Kidney epithelial cell (primary cell): ENCODE data around the gene HDAC1. TPM values are rescaled to one million over a fixed set of nuclear protein-coding genes. Genes with fewer than 3 reads are reported as not detected.
"Not testable (repeated sequence)": the region's sequence is repeated elsewhere in the genome, so short reads cannot be mapped to it uniquely, and the experiment has no call there.

ENCODE experiments used
- DNase-seq: peaks from one replicate; pipeline ENCODE4 v3.0.0-alpha.2; 2010; ENCODE audit warnings: low read depth
- H3K27me3 ChIP-seq: 2 replicates; pipeline ENCODE4 v1.6.0; 2011; ENCODE audit warnings: low read length; ENCODE audit not compliant: control insufficient read depth, insufficient read depth
- H3K36me3 ChIP-seq: 2 replicates; pipeline ENCODE4 v1.5.1; 2011; ENCODE audit warnings: low read length; ENCODE audit not compliant: control insufficient read depth, insufficient read depth
- H3K4me3 ChIP-seq: 2 replicates; pipeline ENCODE4 v1.5.1; 2011; ENCODE audit warnings: low read depth, mild to moderate bottlenecking, control low read depth, low read length
- total RNA-seq: library from RNA; depleted of rRNA; stranded (reverse); fragments of >200 nt; gene quantifications from 2 replicates; pipeline ENCODE4 v1.2.3, GENCODE V29; 2015
- TF ChIP-seq, protein P1 (sequence below): IDR thresholded peaks from 2 replicates; pipeline ENCODE4 v1.5.1; 2011; ENCODE audit warnings: mild to moderate bottlenecking, moderate library complexity, low read length, control low read depth, inconsistent platforms; ENCODE audit not compliant: insufficient read depth, poor library complexity, severe bottlenecking

Gene HDAC1
- total RNA-seq, 1 donor from 2014 or later = 85.7 TPM

GRCh38 chr1:32353431-32353830 is 61.5 kb downstream of the HDAC1 start:
- H3K27me3 ChIP-seq = no peaks in the 10 kb centered on the region
- DNase-seq = no peak

DNA sequence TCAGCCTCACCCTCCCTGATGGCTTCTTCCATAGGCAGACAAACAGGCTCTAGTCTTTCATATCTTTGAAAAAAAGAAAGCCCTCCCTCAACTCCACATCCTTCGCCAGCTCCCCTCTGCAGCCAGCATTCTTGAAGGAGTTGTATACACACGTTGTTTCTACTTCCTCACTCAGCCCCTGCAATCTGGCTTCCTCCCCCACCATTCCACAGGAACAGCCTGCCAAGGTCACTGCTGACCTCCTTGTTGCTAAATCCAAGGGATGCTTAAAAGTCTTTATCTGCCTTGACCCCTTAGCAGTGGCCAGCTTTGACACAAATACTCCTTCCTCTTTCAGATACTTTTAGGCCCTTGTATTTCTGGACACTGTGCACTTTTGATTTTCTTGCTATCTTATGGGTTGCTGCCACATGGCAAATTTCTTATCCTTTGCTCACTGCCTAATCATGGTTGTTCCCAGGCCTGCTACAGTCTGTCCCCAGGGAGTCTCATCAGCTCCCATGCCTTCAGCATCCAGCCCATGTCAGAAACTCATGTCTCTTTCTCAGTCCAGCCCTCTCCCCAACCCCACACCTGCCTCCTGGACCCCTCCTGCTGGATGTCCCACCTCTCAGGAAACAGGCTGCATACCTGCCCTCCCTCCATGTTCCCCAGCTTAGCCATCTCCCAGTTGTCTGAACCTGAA is 62.1 kb downstream of the HDAC1 start:
- TF ChIP-seq, protein P1, sequence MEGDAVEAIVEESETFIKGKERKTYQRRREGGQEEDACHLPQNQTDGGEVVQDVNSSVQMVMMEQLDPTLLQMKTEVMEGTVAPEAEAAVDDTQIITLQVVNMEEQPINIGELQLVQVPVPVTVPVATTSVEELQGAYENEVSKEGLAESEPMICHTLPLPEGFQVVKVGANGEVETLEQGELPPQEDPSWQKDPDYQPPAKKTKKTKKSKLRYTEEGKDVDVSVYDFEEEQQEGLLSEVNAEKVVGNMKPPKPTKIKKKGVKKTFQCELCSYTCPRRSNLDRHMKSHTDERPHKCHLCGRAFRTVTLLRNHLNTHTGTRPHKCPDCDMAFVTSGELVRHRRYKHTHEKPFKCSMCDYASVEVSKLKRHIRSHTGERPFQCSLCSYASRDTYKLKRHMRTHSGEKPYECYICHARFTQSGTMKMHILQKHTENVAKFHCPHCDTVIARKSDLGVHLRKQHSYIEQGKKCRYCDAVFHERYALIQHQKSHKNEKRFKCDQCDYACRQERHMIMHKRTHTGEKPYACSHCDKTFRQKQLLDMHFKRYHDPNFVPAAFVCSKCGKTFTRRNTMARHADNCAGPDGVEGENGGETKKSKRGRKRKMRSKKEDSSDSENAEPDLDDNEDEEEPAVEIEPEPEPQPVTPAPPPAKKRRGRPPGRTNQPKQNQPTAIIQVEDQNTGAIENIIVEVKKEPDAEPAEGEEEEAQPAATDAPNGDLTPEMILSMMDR = no peak
- Histone ChIP-seq H3K4me3 (no peak overlapping the region), H3K27me3 (no peaks in the 10 kb centered on the region), H3K36me3 (no peaks in the 10 kb centered on the region)
- DNase-seq = no peak

More at GRCh38 chr1:32353431-32353830, 61.5 kb downstream of the HDAC1 start:
- Histone ChIP-seq H3K4me3 (no peak overlapping the region), H3K36me3 (no peaks in the 10 kb centered on the region)
- TF ChIP-seq, protein P1 = no peak

GRCh38 chr1:32355778-32356177 is 63.9 kb downstream of the HDAC1 start:
- not testable (repeated sequence) for H3K36me3 ChIP-seq

GRCh38 chr1:32356478-32356877 is 64.6 kb downstream of the HDAC1 start:
- TF ChIP-seq, protein P1 = no peak
- Histone ChIP-seq H3K4me3 (no peak overlapping the region), H3K36me3 (no peaks in the 10 kb centered on the region), H3K27me3 (no peaks in the 10 kb centered on the region)
- DNase-seq = no peak

More at GRCh38 chr1:32355778-32356177, 63.9 kb downstream of the HDAC1 start:
- DNase-seq, H3K4me3 ChIP-seq, H3K27me3 ChIP-seq: not testable (repeated sequence)

DNA sequence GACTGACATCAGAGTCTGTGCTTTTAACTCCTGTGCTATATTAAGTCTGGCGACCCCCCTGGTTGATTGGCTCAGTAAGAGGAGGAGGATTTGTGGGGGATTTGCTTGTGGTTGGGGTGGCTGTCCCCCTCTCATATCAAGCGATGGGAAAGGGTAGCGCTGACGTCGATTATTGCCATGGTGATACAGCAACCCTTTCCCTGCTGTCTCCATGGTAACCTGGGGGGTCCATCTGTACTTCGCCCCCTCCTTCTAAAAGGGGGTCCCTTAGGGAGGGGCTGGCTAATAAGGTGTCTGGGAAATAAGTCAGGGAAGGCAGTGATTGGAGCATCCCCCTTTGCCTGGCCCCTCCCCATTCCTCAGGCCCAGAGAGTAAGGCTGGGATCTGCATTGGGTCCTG is 65.7 kb downstream of the HDAC1 start:
- no peak overlapping the region for H3K4me3 ChIP-seq
- TF ChIP-seq, protein P1 = no peak
- H3K27me3 ChIP-seq = no peaks in the 10 kb centered on the region
- no peaks in the 10 kb centered on the region for H3K36me3 ChIP-seq
- DNase-seq = no peak

- no peak overlapping the region for H3K4me3 ChIP-seq
- no peaks in the 10 kb centered on the region for H3K27me3 ChIP-seq
- TF ChIP-seq, protein P1 = no peak
- no peaks in the 10 kb centered on the region for H3K36me3 ChIP-seq
- no peak for DNase-seq
Measured at GRCh38 chr1:32358435-32358834, 66.6 kb downstream of the HDAC1 start.
